HepG2 (cell line): ENCODE measurements around the gene PROCR. TPM values are rescaled to one million over a fixed set of nuclear protein-coding genes. Genes with fewer than 3 reads are reported as not detected.

ENCODE experiments used
- ATAC-seq: fragments of 200-7000 bp; cut with Tn5 transposase; 3 replicates; pipeline ENCODE4 v1.9.1; 2020; ENCODE audit warnings: mild to moderate bottlenecking, moderate library complexity
- BruUV-seq: library from RNA; stranded (reverse); fragments of 400-500 nt; replicated peaks from 2 replicates; lab custom pipeline; 2021; lab: Mats Ljungman, UMichigan
- CTCF ChIA-PET: fragments of 300-600 bp; formaldehyde crosslinking; extraction: SDS; loops from one replicate; lab custom pipeline; 2021; ENCODE audit warnings: low total read pairs, inconsistent platforms, low intra/inter-chr PET ratio; lab: Yijun Ruan, JAX
- POLR2A ChIA-PET: fragments of 350-600 bp; sonication (Branson Sonifier 250); formaldehyde crosslinking; loops from one replicate; lab custom pipeline; 2020; ENCODE audit warnings: antibody characterized with exemption, inconsistent platforms; lab: Yijun Ruan, JAX
- DNase-seq: peaks from one replicate; pipeline ENCODE4 v3.0.0-alpha.2; 2015; ENCODE audit warnings: low spot score
- FAIRE-seq: peaks from 3 replicates; lab custom pipeline; 2011; peaks lifted over from hg19 to GRCh38; lab: Jason Lieb, UNC
- H2AFZ ChIP-seq: one replicate; pipeline ENCODE4 v1.6.1; 2011; ENCODE audit warnings: low read length, inconsistent platforms
- H3K27ac ChIP-seq: fragments of 300-600 bp; 3 replicates; pipeline ENCODE4 v1.8.0; 2011; ENCODE audit warnings: mixed run types, mild to moderate bottlenecking, mixed read lengths, low read length, inconsistent platforms; ENCODE audit not compliant: insufficient read depth; ENCODE audit errors: extremely low read length
- H3K27me3 ChIP-seq, 2 experiments: fragments of 200-600 bp in 1 of 2; 2 replicates in 1 of 2; 3 replicates in 1 of 2; pipeline versions ENCODE4 v1.6.0 to v1.8.0; 2011; ENCODE audit warnings: low read length in 2 of 2, mild to moderate bottlenecking in 2 of 2, moderate library complexity in 2 of 2, inconsistent platforms in 1 of 2; ENCODE audit not compliant: insufficient read depth in 2 of 2, control insufficient read depth in 1 of 2
- H3K36me3 ChIP-seq, 2 experiments: fragments of 200-600 bp in 1 of 2; replicated peaks in 1 of 2; 2 replicates in 1 of 2; 3 replicates in 1 of 2; pipeline versions ENCODE4 v1.5.1 to v1.8.0; 2011; ENCODE audit warnings: low read length in 2 of 2, inconsistent platforms in 1 of 2; ENCODE audit not compliant: insufficient read depth in 2 of 2, control insufficient read depth in 1 of 2
- H3K4me1 ChIP-seq: 2 replicates; pipeline ENCODE4 v1.5.1; 2012; ENCODE audit warnings: low read length, inconsistent platforms; ENCODE audit not compliant: insufficient read depth
- H3K4me2 ChIP-seq: 2 replicates; pipeline ENCODE4 v1.6.0; 2011; ENCODE audit warnings: low read depth, low read length, inconsistent platforms
- H3K4me3 ChIP-seq, 3 experiments: fragments of 200-600 bp in 1 of 3; sonication (generic), shearing (Covaris generic) in 1 of 3; replicated peaks in 1 of 3; 2 replicates each; pipeline ENCODE4 v1.5.1; 2011 to 2016; ENCODE audit warnings: low read length in 3 of 3, inconsistent platforms in 2 of 3, low read depth in 2 of 3, mild to moderate bottlenecking in 2 of 3, control low read depth in 1 of 3, mixed read lengths in 1 of 3; ENCODE audit not compliant: insufficient read depth in 1 of 3
- H3K79me2 ChIP-seq: one replicate; pipeline ENCODE4 v1.6.1; 2011; ENCODE audit warnings: low read length, inconsistent platforms; ENCODE audit not compliant: insufficient read depth
- H3K9ac ChIP-seq: 2 replicates; pipeline ENCODE4 v1.6.0; 2011; ENCODE audit warnings: mild to moderate bottlenecking, low read depth, low read length, inconsistent platforms; ENCODE audit not compliant: insufficient read depth
- H3K9me3 ChIP-seq: 2 replicates; pipeline ENCODE4 v1.5.1; 2012; ENCODE audit warnings: mild to moderate bottlenecking, low read length
- H4K20me1 ChIP-seq: 2 replicates; pipeline ENCODE4 v1.6.0; 2011; ENCODE audit warnings: inconsistent platforms, mild to moderate bottlenecking, low read length, moderate library complexity; ENCODE audit not compliant: insufficient read depth
- HIC2 ChIP-seq: sonication (generic); formaldehyde crosslinking; IDR thresholded peaks from 2 replicates; pipeline ENCODE4 v1.9.0; 2022; ENCODE audit warnings: low read depth, missing genetic modification reagents
- HOMEZ ChIP-seq: IDR thresholded peaks from 2 replicates; pipeline ENCODE4 v1.6.1; 2016; ENCODE audit warnings: low read depth
- KDM3A ChIP-seq: IDR thresholded peaks from 2 replicates; pipeline ENCODE4 v1.6.1; 2018; ENCODE audit warnings: low read depth, missing compliant biosample characterization
- MAF1 ChIP-seq: sonication (generic); formaldehyde crosslinking; IDR thresholded peaks from 2 replicates; pipeline ENCODE4 v1.5.0; 2020; ENCODE audit warnings: missing genetic modification reagents, borderline replicate concordance
- MAFK ChIP-seq, 2 experiments: IDR thresholded peaks in 1 of 2; conservative IDR thresholded peaks in 1 of 2; 2 replicates each; pipeline ENCODE4 v1.6.1; 2011; ENCODE audit warnings: improper control_type of control experiment in 2 of 2, low read length in 2 of 2
- MIXL1 ChIP-seq: IDR thresholded peaks from 2 replicates; pipeline ENCODE4 v1.6.1; 2016
- MYC ChIP-seq: sonication (generic); formaldehyde crosslinking; IDR thresholded peaks from 2 replicates; pipeline ENCODE4 v1.9.0; 2021; ENCODE audit warnings: missing genetic modification reagents, borderline replicate concordance
- RNF219 ChIP-seq: sonication (generic); formaldehyde crosslinking; IDR thresholded peaks from 2 replicates; pipeline ENCODE4 v1.5.0; 2020; ENCODE audit warnings: mild to moderate bottlenecking, missing genetic modification reagents
- RXRB ChIP-seq: IDR thresholded peaks from 2 replicates; pipeline ENCODE4 v1.6.1; 2016; ENCODE audit warnings: borderline replicate concordance, missing genetic modification reagents, missing compliant biosample characterization
- ZKSCAN8 ChIP-seq: IDR thresholded peaks from 2 replicates; pipeline ENCODE4 v1.6.1; 2016; ENCODE audit warnings: borderline replicate concordance, missing genetic modification reagents, missing compliant biosample characterization
- ZNF20 ChIP-seq: sonication (generic); formaldehyde crosslinking; IDR thresholded peaks from 2 replicates; pipeline ENCODE4 v1.4.0; 2020; ENCODE audit warnings: mild to moderate bottlenecking, moderate library complexity, missing genetic modification reagents
- ZNF30 ChIP-seq: sonication (generic); formaldehyde crosslinking; IDR thresholded peaks from 2 replicates; pipeline ENCODE4 v1.5.0; 2020; ENCODE audit warnings: mild to moderate bottlenecking, missing genetic modification reagents
- ZNF33A ChIP-seq: sonication (generic); formaldehyde crosslinking; IDR thresholded peaks from 2 replicates; pipeline ENCODE4 v1.5.1; 2020; ENCODE audit warnings: missing genetic modification reagents, mild to moderate bottlenecking, moderate library complexity, borderline replicate concordance
- ZNF33B ChIP-seq: sonication (generic); formaldehyde crosslinking; IDR thresholded peaks from 2 replicates; pipeline ENCODE4 v1.5.1; 2020; ENCODE audit warnings: mild to moderate bottlenecking, missing genetic modification reagents
- ZNF7 ChIP-seq: IDR thresholded peaks from 2 replicates; pipeline ENCODE4 v1.6.1; 2016; ENCODE audit warnings: missing biosample characterization, missing genetic modification reagents
- ZNF704 ChIP-seq: sonication (generic); formaldehyde crosslinking; IDR thresholded peaks from 2 replicates; pipeline ENCODE4 v1.8.1; 2023; ENCODE audit warnings: mild to moderate bottlenecking, inconsistent platforms, moderate library complexity, missing genetic modification reagents, borderline replicate concordance
- ZSCAN21 ChIP-seq: sonication (generic); formaldehyde crosslinking; IDR thresholded peaks from 2 replicates; pipeline ENCODE4 v1.8.0; 2022; ENCODE audit warnings: mild to moderate bottlenecking, missing genetic modification reagents, moderate library complexity, borderline replicate concordance
- WGBS: methylation state at CpG from one replicate; pipeline ENCODE4 v1.1.6; 2017; ENCODE audit warnings: low lambda C conversion rate; 5-methylcytosine and 5-hydroxymethylcytosine counted together
- in situ Hi-C: cut with HindIII; loops from 2 replicates; pipeline ENCODE4 v1.10.0; 2017; ENCODE audit warnings: low pct_unique_long_range_greater_than_20kb; ENCODE audit not compliant: extremely low pct_ligation_motif_present
- intact Hi-C: fragments of 100-400 bp; cut with micrococcal nuclease; formaldehyde crosslinking; loops from one replicate; pipeline ENCODE4 v1.10.0; 2022; ENCODE audit not compliant: unreplicated experiment
- polyA plus RNA-seq, 8 experiments: library from polyadenylated mRNA; depleted of rRNA in 3 of 8; stranded (reverse) in 7 of 8; unstranded in 1 of 8; fragments of >200 nt; fragmentation: Illumina TruSeq in 4 of 8; extraction: Trizol in 4 of 8; gene quantifications; 2 replicates each; pipeline versions ENCODE4 v1.2.1 to v1.2.3, GENCODE V29; 2011 to 2016; ENCODE audit warnings: low read depth in 4 of 8, missing spikeins in 1 of 8, mixed read lengths in 1 of 8; ENCODE audit not compliant: insufficient read depth in 1 of 8
- total RNA-seq, 5 experiments: library from RNA; depleted of rRNA; stranded (reverse); fragments of >200 nt; fragmentation: Illumina TruSeq; extraction: Trizol; gene quantifications; 2 replicates each; pipeline ENCODE4 v1.2.3, GENCODE V29; 2016; ENCODE audit warnings: low read depth in 1 of 5

Gene PROCR
- total and polyA plus RNA-seq, 2 of the 13 experiments (the other 11 are each of a cell fraction or from before 2014, with no cell fraction given) = 1.4 to 1.7 TPM

GRCh38 chr20:35129647-35130069 lies 42.2 kb upstream of the PROCR start:
- Histone ChIP-seq H3K9me3 (no peaks in the 10 kb centered on the region), H3K9ac (no peak overlapping the region), H2AFZ (no peak overlapping the region), H3K4me2 (no peak overlapping the region), H3K36me3 (peaks cover 13 to 36% of the 10 kb centered on the region in 2 experiments), H3K4me1 (peaks cover 11% of the 10 kb centered on the region), H3K4me3 (no peak overlapping the region), H3K79me2 (no peaks in the 10 kb centered on the region), H4K20me1 (no peaks in the 10 kb centered on the region), H3K27me3 (no peaks in the 10 kb centered on the region), H3K27ac (no peak overlapping the region)
- in situ Hi-C loops (loop anchor here (25.0 kb wide), 1 partner anchor 308 kb away; the partner anchor contains the start of gene GDF5), intact Hi-C loops (no loop called here)
- BruUV-seq = no TSS peak
- ATAC-seq = peak; percentile 81
- DNase-seq = peak; percentile 75
- CTCF ChIA-PET = no interaction called here
- FAIRE-seq = peak; percentile 28
- WGBS = 59% methylated on average over 2 of the region's 2 CpGs
- POLR2A ChIA-PET = no interaction called here
- peak; percentile 63 for TF ChIP-seq RXRB
- TF ChIP-seq MYC (CRISPR knock-in tag) = no peak
- TF ChIP-seq ZKSCAN8 (CRISPR knock-in tag) = peak; percentile 64; the same call in 1 of the 2 replicates
- TF ChIP-seq KDM3A (CRISPR knock-in tag) = 0 out of 2 replicates have a peak, but pooled peaks have one; percentile 27
- TF ChIP-seq ZNF30 (CRISPR knock-in tag) = no peak
- no peak for TF ChIP-seq HIC2 (CRISPR knock-in tag)
- TF ChIP-seq ZSCAN21 (CRISPR knock-in tag) = no peak
- TF ChIP-seq RNF219 (CRISPR knock-in tag) = 0 out of 2 replicates have a peak, but pooled peaks have one; percentile 37
- TF ChIP-seq ZNF33B (CRISPR knock-in tag) = no peak
- peak; percentile 70; the same call in 1 of the 2 replicates for TF ChIP-seq ZNF7 (CRISPR knock-in tag)
- no peak for TF ChIP-seq ZNF20 (CRISPR knock-in tag)
- TF ChIP-seq MIXL1 = peak; percentile 11; the same call in 1 of the 2 replicates
- TF ChIP-seq ZNF704 (CRISPR knock-in tag) = no peak
- TF ChIP-seq MAFK (conservative IDR thresholded peaks at IDR 0.05 in 1 of 2, IDR thresholded peaks at IDR 0.05 in 1 of 2; ENCODE audit: low read length in 2 of 2) = 0 out of 4 replicates have a peak, but pooled peaks of 1 of the 2 experiments have one; percentile 3
- no peak for TF ChIP-seq MAF1
- no peak for TF ChIP-seq ZNF33A
- peak; percentile 68; the same call in 1 of the 2 replicates for TF ChIP-seq HOMEZ (CRISPR knock-in tag)
